Measurements from ENCODE around the gene NLRX1. TPM values are rescaled to one million over a fixed set of nuclear protein-coding genes. Genes with fewer than 3 reads are reported as not detected.

Gene NLRX1
- total RNA-seq, 1 experiment from 2014 or later = 7.5 TPM

- Histone ChIP-seq H3K36me3 (ENCODE audit: insufficient read depth, low read length) (no peaks in the 10 kb centered on the region), H3K4me3 (ENCODE audit: low read length) (no peak within 1 kb of the TSS), H3K4me1 (ENCODE audit: low read length) (peaks cover 9% of the 10 kb centered on the region), H2AFZ (ENCODE audit: low read length) (no peak within 1 kb of the TSS), H3K27me3 (ENCODE audit: low read length) (no peaks in the 10 kb centered on the region), H3K27ac (ENCODE audit: low read length) (no peak within 1 kb of the TSS), H3K4me2 (ENCODE audit: low read depth, low read length, poor library complexity, severe bottlenecking) (no peak within 1 kb of the TSS), H3K79me2 (ENCODE audit: low read length) (no peaks in the 10 kb centered on the region), H4K20me1 (ENCODE audit: insufficient read depth, low read depth, low read length) (no peaks in the 10 kb centered on the region), H3K9me2 (replicated peaks; ENCODE audit: insufficient read depth, low read length) (no peaks in the 10 kb centered on the region), H3K9me3 (ENCODE audit: low read length) (no peaks in the 10 kb centered on the region), H3K9ac (ENCODE audit: low read length) (no peak within 1 kb of the TSS)
- no peak for DNase-seq
These were observed 19.3 kb upstream of the NLRX1 start, which contains the start of gene ABCG4 for GRCh38 chr11:119149018-119149785. TSS of gene ABCG4 (plus strand) at chr11:119149052. CDS start at chr11:119149966, 914 bp downstream.

DNA sequence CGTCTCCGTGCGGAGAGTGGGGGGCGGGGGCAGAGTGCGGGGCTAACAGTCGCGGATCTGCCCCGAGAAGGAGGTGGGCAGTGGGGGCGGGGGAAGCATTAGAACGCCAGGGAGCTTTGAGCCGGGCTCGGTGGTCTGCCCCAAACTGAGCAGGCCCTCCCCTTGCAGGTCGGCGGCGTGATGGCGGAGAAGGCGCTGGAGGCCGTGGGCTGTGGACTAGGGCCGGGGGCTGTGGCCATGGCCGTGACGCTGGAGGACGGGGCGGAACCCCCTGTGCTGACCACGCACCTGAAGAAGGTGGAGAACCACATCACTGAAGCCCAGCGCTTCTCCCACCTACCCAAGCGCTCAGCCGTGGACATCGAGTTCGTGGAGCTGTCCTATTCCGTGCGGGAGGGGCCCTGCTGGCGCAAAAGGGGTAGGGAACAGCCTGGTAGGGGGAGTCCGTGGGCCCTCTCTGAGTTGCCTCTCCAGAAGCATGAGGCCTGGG lies 18.7 kb upstream of the NLRX1 start:
- Histone ChIP-seq H3K27me3 (ENCODE audit: low read length) (no peaks in the 10 kb centered on the region), H4K20me1 (ENCODE audit: insufficient read depth, low read depth, low read length) (no peaks in the 10 kb centered on the region), H3K27ac (ENCODE audit: low read length) (no peak overlapping the region), H2AFZ (ENCODE audit: low read length) (no peak overlapping the region), H3K4me2 (ENCODE audit: low read depth, low read length, poor library complexity, severe bottlenecking) (no peak overlapping the region), H3K79me2 (ENCODE audit: low read length) (no peaks in the 10 kb centered on the region), H3K4me1 (ENCODE audit: low read length) (peaks cover 9% of the 10 kb centered on the region), H3K4me3 (ENCODE audit: low read length) (no peak overlapping the region), H3K9me2 (replicated peaks; ENCODE audit: insufficient read depth, low read length) (no peaks in the 10 kb centered on the region), H3K9me3 (ENCODE audit: low read length) (no peaks in the 10 kb centered on the region), H3K9ac (ENCODE audit: low read length) (no peak overlapping the region), H3K36me3 (ENCODE audit: insufficient read depth, low read length) (no peaks in the 10 kb centered on the region)
- DNase-seq = no peak

DNA sequence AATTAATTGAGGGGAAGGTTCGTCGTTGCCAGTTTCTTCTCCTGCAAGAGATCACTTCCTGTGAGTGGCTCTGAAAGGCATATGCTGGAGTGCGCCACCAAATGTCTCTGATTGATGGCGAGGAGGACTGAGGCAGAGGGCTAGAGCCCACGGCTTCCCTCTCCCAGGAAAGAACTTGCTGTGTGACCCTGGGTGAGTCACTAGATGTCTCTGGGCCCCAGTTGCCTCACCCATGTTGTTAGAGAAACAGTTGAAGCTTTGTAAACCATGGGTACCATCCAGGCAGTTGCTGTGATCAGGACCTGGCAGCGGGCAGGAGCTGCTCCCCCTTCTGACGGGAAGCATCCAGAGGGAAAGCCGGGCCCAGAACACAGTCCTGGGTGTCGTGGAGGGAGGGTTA lies 16.5 kb upstream of the NLRX1 start:
- Histone ChIP-seq H3K36me3 (ENCODE audit: insufficient read depth, low read length) (no peaks in the 10 kb centered on the region), H4K20me1 (ENCODE audit: insufficient read depth, low read depth, low read length) (no peaks in the 10 kb centered on the region), H3K27ac (ENCODE audit: low read length) (no peak overlapping the region), H3K27me3 (ENCODE audit: low read length) (no peaks in the 10 kb centered on the region), H3K4me3 (ENCODE audit: low read length) (no peak overlapping the region), H2AFZ (ENCODE audit: low read length) (no peak overlapping the region), H3K4me1 (ENCODE audit: low read length) (peaks cover 3% of the 10 kb centered on the region; the same call in 1 of the 2 replicates), H3K9ac (ENCODE audit: low read length) (no peak overlapping the region), H3K79me2 (ENCODE audit: low read length) (no peaks in the 10 kb centered on the region), H3K9me2 (replicated peaks; ENCODE audit: insufficient read depth, low read length) (no peaks in the 10 kb centered on the region), H3K4me2 (ENCODE audit: low read depth, low read length, poor library complexity, severe bottlenecking) (no peak overlapping the region), H3K9me3 (ENCODE audit: low read length) (no peaks in the 10 kb centered on the region)
- DNase-seq = no peak

DNA sequence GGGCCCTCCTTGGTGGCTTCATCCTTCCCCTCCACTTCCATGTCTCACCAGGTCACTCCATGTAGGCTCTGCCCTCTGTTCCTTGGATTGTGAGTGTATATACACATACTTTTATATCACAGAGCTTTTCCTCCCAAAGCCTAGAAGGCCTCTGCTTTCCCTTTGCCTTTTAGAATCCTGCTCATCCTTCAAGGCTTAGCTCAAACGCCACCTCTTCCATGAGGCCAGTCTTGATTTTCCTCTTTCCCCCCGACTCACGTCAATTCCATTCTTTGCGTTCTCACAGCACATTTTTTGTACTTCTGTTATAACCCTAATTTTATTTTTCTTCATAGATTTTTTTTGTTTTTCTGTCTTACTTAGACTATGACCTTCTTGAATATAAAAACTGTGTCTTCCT lies 15.9 kb upstream of the NLRX1 start:
- no peaks in the 10 kb centered on the region for H3K9me3 ChIP-seq (ENCODE audit: low read length)
- peaks cover 3% of the 10 kb centered on the region; the same call in 1 of the 2 replicates for H3K4me1 ChIP-seq (ENCODE audit: low read length)
- no peak overlapping the region for H2AFZ ChIP-seq (ENCODE audit: low read length)
- H3K9ac ChIP-seq (ENCODE audit: low read length) = no peak overlapping the region
- no peaks in the 10 kb centered on the region for H4K20me1 ChIP-seq (ENCODE audit: insufficient read depth, low read depth, low read length)
- no peaks in the 10 kb centered on the region for H3K9me2 ChIP-seq (replicated peaks; ENCODE audit: insufficient read depth, low read length)
- H3K27me3 ChIP-seq (ENCODE audit: low read length) = no peaks in the 10 kb centered on the region
- no peak overlapping the region for H3K4me2 ChIP-seq (ENCODE audit: low read depth, low read length, poor library complexity, severe bottlenecking)
- no peak for DNase-seq
- no peak overlapping the region for H3K4me3 ChIP-seq (ENCODE audit: low read length)
- H3K79me2 ChIP-seq (ENCODE audit: low read length) = no peaks in the 10 kb centered on the region
- no peaks in the 10 kb centered on the region for H3K36me3 ChIP-seq (ENCODE audit: insufficient read depth, low read length)
- H3K27ac ChIP-seq (ENCODE audit: low read length) = no peak overlapping the region

- no peaks in the 10 kb centered on the region for H3K9me3 ChIP-seq (ENCODE audit: low read length)
These were observed 15.3 kb upstream of the NLRX1 start for GRCh38 chr11:119153049-119153818.

GRCh38 chr11:119154178-119154577 lies 14.3 kb upstream of the NLRX1 start:
- no peak for DNase-seq
- Histone ChIP-seq H3K4me3 (ENCODE audit: low read length) (no peak overlapping the region), H3K9me3 (ENCODE audit: low read length) (no peaks in the 10 kb centered on the region), H3K27ac (ENCODE audit: low read length) (no peak overlapping the region), H3K9me2 (replicated peaks; ENCODE audit: insufficient read depth, low read length) (no peaks in the 10 kb centered on the region), H3K27me3 (ENCODE audit: low read length) (no peaks in the 10 kb centered on the region), H4K20me1 (ENCODE audit: insufficient read depth, low read depth, low read length) (no peaks in the 10 kb centered on the region), H3K4me2 (ENCODE audit: low read depth, low read length, poor library complexity, severe bottlenecking) (no peak overlapping the region), H2AFZ (ENCODE audit: low read length) (no peak overlapping the region), H3K9ac (ENCODE audit: low read length) (no peak overlapping the region), H3K79me2 (ENCODE audit: low read length) (no peaks in the 10 kb centered on the region), H3K36me3 (ENCODE audit: insufficient read depth, low read length) (no peaks in the 10 kb centered on the region), H3K4me1 (ENCODE audit: low read length) (peaks cover 3% of the 10 kb centered on the region; the same call in 1 of the 2 replicates)

More at GRCh38 chr11:119153049-119153818, 15.3 kb upstream of the NLRX1 start:
- Histone ChIP-seq H3K4me3 (ENCODE audit: low read length) (no peak overlapping the region), H3K79me2 (ENCODE audit: low read length) (no peaks in the 10 kb centered on the region), H4K20me1 (ENCODE audit: insufficient read depth, low read depth, low read length) (no peaks in the 10 kb centered on the region), H3K9me2 (replicated peaks; ENCODE audit: insufficient read depth, low read length) (no peaks in the 10 kb centered on the region), H3K27me3 (ENCODE audit: low read length) (no peaks in the 10 kb centered on the region), H3K36me3 (ENCODE audit: insufficient read depth, low read length) (no peaks in the 10 kb centered on the region), H3K4me1 (ENCODE audit: low read length) (peaks cover 3% of the 10 kb centered on the region; the same call in 1 of the 2 replicates), H3K4me2 (ENCODE audit: low read depth, low read length, poor library complexity, severe bottlenecking) (no peak overlapping the region), H2AFZ (ENCODE audit: low read length) (no peak overlapping the region), H3K27ac (ENCODE audit: low read length) (no peak overlapping the region), H3K9ac (ENCODE audit: low read length) (no peak overlapping the region)
- no peak for DNase-seq

DNA sequence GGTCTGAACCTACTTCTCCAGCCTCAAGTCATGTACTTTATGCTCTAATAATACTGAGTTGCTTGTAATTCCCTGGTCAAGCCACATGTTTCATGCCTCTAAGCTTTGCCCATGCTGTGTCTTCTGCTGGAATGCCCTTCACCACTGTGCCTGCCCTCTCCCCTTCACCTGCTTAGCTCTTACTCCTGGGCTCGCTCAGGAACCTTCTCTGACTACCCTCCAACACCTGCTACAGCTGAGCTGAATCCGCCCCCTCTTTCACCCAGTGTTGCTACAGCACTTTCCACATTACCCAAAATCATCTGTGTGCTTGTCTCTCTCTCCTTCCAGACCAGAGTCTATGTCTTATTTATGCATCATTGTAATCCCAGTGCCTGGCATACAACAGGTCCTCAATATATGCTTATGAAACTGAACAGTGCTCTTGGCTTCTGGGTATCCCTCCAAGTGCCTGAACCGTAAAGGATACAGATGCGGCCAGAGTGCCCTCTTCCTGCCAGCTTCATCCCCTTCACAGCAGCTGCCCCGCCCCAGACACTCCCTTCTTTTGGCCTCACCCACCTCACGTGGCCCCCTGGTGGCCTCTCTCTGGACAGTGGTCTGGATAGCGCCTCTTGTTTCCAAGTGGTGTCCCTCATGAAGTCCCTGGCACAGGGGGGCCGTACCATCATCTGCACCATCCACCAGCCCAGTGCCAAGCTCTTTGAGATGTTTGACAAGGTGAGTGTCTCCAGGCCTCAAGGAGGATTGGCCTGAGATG lies 12.6 kb upstream of the NLRX1 start:
- peaks cover 3% of the 10 kb centered on the region; the same call in 1 of the 2 replicates for H3K4me1 ChIP-seq (ENCODE audit: low read length)
- H4K20me1 ChIP-seq (ENCODE audit: insufficient read depth, low read depth, low read length) = no peaks in the 10 kb centered on the region
- H3K4me2 ChIP-seq (ENCODE audit: low read depth, low read length, poor library complexity, severe bottlenecking) = no peak overlapping the region
- no peak overlapping the region for H3K4me3 ChIP-seq (ENCODE audit: low read length)
- DNase-seq = peak; percentile 53
- H3K36me3 ChIP-seq (ENCODE audit: insufficient read depth, low read length) = no peaks in the 10 kb centered on the region
- no peak overlapping the region for H2AFZ ChIP-seq (ENCODE audit: low read length)
- no peak overlapping the region for H3K27ac ChIP-seq (ENCODE audit: low read length)
- H3K9me2 ChIP-seq (replicated peaks; ENCODE audit: insufficient read depth, low read length) = no peaks in the 10 kb centered on the region
- no peak overlapping the region for H3K9ac ChIP-seq (ENCODE audit: low read length)
- H3K9me3 ChIP-seq (ENCODE audit: low read length) = no peaks in the 10 kb centered on the region
- no peaks in the 10 kb centered on the region for H3K79me2 ChIP-seq (ENCODE audit: low read length)
- H3K27me3 ChIP-seq (ENCODE audit: low read length) = no peaks in the 10 kb centered on the region
